CD4-positive, alpha-beta T cell treated with Interferon gamma for 1 hour (primary cell): ENCODE measurements around the gene AADACL4.

Experiments
- DNase-seq: peaks from one replicate; pipeline ENCODE4 v3.0.0-alpha.2; 2020

The AADACL4 gene

DNA sequence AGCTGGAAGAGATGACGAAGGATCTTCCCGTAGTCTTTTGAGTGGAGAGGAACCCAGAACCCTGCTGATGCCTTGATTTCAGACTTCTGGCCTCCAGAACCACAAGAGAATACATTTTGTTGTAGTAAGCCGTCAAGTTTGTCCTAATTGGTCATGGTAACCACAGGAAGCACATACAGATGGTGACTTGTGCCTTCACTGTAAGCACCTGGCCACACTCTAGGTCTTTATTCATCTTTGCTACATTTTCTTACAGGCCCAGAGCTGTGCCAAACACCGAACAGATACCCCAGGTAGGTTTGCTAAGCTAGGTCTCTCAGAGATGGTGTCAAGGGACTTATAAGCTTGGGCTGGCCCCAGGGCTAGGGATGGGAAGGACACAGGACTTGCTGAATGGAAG lies 30.7 kb upstream of the AADACL4 start:
- no peak for DNase-seq

DNA sequence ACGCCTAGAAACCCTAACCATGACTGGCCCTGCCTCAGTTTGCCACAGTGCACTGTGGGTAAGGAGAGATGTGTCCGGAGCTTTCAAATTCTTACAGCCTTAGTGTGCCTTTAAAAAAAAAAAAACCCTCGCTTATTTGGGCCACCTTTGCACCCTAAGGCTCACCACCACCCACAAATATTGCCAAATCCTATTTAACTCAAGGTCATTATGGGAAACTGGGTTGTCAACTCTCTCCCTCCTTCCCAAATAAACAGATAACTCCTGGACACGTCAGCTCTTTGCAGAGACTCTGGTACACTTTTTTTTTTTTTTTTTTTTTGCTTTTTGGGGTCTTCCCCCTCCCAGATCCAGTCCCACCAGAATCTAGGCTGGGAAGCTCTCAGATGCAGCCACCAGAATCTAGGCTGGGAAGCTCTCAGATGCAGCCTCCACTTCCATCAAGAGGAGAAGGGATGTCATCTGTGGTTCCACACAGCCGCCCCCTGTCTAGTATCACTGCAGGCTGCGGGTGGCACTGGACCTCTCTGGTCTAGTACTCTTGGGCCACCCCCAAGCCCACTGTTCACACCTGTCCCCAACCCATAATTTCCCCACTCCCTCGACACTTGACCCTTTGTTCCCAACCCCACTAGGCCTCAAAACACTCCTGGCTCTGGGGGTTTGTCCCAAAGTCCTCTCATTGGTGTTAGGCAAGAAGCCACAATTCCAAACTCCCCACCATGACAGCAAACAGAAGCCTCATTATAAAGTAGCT lies 29.3 kb upstream of the AADACL4 start:
- no peak for DNase-seq

DNA sequence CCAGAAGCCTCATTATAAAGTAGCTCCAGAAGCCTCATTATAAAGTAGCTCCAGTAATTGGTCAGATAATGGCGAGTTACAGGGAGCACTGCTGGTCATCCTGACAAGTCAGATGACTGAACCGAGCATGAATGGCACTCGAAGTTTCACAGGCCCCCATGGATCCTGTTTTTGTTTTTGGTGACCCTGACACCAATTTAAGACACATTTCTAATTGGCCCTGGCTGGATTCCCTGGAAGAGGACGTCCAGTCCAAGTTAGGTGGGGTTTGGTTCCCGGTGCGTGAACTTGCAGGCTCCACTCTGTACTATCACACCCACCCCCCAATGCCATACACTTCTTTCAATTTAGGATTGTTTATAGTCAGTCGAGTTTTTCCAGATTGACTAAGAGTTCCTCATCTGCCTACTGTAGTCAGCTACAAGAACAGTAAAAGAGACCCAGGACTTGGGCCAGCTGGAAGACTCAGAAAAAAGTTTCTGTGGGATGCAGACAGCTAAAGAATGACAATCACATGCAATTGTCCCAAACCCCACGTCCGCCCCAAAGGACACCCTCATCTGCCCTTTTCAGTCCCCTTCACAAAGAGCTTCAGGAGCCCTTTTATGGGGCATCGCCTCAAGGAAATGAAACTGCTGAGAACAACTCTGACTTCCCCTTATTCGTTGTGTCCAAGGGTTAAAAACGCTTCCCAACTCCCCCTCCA lies 28.6 kb upstream of the AADACL4 start:
- no peak for DNase-seq

DNA sequence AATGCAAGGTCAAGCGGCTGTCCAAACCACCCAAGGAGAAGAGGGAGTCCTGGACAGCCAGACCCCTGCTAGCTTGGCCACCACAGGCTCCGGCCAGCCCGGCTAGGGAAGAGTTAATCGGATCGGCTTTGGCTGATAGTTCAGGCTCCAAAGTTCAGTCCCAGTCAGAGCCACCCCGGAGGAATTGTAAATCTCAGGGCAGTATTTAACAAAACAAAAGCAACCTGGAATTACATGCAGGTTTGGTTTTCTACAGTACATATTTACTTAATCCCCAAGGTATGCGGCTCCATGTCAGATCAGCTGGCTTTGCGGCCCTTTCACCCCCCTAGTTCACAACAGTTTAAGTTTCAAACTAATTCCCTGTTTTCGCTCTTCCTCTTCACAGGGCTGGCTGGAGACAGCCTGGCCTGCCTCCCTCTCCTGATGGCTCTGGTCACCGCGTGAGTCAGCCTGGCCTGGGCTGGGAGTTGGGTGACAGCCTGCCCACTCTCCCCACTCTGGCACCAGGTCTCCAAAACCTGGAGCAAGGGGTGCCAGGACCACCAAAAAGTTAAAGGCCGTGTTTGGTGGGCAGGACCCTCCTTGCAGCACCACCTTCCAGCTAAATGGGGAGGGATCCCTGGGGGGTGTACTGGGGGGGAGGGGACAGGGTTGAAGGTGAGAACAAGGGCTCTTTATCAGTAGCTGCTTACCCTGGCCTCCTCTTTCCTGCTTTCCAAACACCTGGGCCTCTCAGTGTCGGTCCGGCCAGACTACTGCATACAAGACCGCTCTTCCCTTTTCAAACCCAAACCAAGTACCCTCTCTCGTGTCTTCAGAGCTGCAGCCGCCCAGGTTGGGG lies 27.8 kb upstream of the AADACL4 start:
- DNase-seq, result no peak

DNA sequence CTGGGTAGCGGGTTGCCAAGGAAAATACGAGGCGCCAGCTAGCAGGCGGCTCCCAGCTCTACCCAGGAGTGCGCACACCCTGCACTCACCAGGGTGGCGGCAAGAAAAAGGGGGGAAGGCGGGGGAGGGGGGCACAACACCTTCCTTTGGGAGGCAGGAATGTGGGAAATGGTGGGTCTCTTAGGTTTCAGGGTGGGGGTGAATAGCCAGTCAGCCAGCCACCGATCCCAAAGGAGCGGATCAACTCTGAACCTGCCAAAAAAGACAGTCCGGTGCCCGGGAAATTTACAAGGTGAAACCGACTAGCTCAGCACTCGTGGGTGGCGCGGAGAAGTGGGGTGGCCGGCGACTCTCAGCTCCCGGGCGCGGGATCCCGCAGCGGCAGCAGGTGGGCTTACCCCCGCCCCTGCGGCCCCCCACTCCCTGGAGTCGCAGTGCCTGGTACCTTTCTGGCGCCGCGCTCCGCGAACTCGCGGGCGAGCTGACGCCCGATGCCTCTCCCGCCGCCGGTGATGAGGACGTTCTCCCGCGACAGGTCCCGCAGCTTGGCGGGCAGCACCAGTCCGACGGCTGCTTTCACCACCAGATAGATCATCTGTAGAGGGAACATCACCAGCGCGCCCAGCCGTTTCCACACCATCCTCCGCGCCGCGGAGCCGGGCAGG lies 27.0 kb upstream of the AADACL4 start:
- DNase-seq, result no peak

DNA sequence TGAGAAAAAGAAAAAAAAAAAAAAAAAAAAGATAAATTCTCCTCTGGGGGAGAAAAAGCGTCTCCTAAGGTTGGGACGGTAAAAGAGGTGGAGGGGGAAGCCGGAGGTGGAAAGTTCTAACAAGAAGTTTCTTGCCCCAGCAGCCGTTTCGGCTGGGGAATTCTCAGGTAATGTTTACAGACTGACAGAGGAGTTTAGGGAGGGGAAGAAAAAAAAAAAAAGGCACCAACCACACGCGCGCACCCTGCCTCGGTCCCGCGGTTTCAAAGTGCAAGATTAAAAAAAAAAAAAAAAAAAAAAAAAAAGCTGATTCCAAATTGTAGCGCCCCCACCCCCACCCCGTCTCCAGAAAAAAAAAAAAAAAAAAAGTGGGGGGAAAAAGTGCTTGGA lies 26.4 kb upstream of the AADACL4 start:
- peak; percentile 39 for DNase-seq

DNA sequence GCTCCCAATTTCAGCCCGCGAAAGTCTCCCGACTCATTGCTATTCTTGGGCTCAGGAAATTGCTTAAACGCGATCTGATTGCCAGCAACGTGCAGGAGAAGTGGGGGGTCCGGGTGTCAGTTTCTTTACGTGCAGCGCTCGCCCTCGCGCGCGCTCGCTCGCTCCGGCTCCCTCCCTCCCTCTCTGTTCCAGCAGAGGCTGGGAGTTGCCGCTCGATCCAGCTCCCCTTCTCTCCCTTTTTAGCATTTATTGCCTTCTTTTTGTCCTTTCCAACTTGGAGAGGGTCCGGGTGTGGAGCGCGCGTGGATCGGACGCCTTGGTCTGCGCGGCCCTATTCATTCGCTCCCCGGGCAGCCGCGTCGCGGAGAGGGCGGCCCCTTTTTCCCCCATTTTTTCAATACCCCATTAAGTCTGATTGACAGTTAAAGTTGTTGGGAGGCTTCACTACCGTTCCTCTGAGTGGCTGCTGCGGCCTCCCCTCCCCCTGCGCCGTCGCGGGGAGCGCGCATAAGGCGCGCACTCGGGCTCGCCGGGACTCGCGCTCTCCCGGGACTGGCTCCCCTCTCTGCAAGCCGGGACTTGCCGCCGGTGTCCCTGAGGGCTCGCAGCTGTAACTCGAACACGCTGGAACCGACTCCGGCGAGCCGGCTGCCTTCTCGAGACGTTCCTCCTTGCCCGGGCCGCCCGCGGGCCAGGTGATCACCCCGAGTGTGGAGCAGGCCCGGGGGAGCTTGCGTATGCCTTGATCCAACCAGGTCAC lies 25.8 kb upstream of the AADACL4 start, which contains the start of gene DHRS3:
Gene DHRS3 (minus strand): TSS at position 310 of the 760 bp plus-strand sequence. CDS start 862 bp downstream, outside the sequence.
- DNase-seq, result peak; percentile 63

DNA sequence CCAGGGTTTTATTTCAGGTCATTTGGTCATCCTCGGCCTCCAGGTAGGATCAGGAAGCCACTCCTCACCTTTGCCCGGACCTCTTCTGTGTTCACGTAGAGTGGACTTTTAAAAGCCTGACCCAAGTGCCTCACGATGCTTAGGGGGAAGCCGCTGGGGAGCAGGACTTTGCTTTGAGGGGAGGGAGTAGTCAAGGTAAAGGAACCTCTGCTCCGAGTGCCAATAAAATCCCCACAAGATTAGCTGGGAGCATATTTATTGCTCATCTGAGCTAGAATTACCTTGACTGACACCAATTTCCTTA lies 25.3 kb upstream of the AADACL4 start:
- DNase-seq, result no peak

DNA sequence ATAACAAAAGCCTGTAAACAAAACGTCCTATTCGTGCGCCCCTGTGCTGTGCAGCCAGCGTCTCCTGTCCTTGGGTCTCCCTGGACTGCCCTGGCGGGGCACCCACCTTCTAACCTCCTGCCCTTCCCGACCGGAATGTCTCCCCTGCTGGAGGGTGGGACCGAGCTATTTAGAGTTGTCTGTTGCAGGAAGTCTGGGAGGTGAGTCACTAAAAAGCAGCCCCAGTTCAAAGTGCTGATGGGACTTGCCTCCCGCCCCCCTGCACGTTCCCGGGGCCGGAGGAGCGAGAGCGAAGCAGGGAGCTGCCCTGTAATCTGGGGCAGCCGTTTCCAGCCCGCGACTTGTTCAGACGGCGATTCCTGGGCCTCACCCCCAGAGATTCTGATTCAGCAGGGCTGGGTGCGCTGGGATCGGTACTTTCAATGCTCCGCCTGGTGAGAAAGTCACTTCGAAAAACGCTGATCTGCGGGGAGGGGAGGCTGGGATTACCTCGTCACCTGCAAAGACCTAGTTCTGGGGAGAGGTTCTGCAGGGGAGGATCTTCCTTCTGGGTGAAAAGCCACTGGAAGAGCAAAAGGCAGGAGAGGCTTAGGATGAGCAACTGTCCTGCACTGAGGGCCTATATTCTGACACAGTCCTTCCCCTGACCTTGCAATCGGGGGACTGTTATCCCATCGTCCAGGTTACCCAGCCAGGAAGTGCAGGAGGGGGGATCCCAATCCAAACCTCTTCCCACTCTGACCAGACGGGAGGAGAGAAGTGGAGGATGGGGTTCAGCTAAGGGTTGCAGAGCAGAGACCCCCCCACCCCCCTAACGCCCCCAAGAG lies 24.7 kb upstream of the AADACL4 start:
- peak; percentile 38 for DNase-seq

DNA sequence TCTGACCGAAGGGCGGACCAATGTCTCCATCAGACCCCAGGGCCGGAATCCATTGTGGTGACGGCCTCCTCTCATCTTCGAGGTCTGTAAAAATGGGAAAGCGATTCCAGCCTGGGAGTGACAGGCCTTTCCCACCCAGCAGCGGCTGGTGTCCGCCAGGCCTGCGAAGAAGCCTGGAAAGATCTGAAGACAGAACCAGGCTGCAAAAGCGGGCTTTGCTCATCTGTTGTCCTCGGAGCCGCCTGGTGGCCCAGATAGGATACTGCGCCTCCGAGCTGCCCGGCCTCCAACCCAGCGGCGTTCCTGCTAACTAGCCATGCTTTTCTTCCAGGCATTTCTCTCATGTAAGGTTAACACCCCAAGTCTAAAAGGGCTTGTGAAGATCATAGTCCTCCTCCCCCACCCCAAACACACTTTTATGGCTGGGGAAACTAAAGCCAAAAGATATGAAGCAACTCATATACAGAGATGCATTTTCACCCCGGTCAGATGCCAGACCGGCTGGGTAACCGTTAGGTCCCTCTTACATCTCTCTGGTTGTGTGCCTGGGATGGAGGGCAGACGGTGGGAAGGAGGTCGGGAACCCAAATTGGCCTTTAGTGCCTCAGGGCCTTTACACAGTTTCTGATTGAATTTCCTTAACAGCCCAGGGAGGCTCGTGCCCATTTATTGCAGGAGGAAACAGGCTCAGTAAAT lies 23.9 kb upstream of the AADACL4 start:
- peak; percentile 72 for DNase-seq

DNA sequence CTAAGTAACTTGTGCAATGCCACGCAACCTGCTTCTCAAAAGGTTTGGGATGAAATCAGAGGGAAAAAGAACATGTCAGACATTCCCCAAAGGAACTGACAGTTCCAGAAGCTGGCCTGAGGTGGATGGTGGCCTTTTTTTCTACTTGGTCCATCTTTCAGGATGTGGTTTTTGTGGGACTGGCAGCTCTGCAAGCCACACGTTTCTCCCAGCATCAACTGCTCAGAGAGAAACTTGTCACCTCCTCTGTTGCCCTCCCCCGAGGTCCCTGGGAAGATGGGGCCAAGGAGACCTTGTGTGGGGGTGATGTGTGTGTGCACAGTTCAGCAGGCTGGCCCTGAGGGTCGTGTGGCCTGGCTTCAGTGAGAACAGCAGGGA lies 23.4 kb upstream of the AADACL4 start:
- peak; percentile 19 for DNase-seq

DNA sequence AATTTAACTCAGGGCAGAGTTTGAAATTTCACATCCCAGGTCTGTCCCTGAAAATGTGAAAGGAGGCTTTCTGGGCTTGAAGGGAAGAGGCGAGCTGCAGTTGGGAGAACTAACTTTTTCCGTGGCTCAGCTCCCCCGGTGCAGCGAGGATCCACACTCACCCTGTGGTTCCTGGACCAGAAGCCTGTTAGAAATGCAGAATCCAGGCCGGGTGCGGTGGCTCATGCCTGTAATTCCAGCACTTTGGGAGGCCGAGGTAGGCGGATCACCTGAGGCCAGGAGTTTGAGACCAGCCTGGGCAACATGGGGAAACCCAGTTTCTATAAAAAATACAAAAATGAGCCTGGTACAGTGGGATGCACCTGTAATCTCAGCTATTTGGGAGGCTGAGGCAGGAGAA lies 23.0 kb upstream of the AADACL4 start:
- DNase-seq, result no peak

DNA sequence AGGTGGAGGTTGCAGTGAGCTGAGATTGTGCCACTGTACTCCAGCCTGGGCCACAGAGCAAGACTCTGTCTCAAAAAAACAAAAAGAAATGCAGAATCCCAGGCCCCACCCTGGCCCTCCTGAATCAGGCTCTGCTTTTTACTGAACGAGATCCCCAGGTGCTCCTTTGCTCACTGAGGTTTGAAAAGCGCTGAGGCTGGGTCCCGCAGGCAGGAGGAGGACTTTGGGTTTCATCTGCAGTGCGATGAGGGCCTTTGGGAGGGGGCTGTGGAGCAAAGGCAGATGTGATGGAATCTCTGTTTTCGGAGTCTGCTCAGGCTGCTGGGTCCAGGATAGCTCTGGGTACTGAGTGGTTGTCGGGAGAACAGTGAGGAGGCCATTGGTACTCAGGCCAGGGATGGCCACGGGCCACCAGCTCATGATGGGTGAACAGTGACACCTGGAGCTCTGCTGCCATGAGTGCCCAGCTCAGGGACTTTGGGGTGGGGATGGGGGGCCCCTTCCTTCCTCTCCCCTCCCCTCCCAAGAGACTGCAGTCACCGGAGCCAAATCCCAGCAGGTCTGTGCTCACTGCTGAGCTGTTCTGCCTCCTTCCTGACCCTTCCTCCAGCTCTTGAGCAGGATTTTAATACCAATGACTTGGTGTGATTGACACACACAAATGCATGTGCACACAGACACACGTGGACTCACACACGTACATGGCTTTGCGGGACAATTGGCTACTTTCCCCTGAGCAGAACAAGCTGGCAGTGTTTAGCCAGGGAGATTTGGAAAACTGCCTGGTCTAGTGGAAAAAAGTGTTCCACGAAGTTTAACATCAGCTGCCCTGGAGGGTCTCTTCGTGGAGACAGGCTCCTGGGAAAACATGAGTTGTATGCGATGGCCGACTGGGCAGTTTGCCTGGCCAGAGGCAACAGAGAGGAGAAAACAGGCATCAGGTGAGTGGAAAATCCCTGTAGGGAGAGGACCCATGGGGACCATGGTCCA lies 22.2 kb upstream of the AADACL4 start:
- no peak for DNase-seq

DNA sequence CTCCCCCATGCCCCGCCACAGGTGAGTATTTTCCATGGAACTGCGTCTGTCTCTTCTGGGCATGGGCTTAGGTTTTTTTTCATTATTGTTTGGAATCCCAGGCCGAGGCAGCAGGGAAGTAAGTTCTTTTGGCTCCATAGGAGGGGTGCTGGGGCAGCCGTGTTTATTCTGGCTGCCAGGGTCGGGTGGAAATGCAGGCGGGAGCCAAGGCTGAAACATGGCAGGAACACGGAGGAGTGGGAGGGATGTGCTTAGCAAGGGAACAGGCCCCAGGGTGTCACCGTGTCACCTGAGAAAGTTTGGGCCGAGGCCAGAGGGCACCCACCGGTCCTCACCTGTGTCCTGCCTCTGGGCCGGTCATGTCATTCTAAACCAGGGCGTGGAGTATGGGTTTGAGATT lies 21.4 kb upstream of the AADACL4 start:
- DNase-seq, result no peak

DNA sequence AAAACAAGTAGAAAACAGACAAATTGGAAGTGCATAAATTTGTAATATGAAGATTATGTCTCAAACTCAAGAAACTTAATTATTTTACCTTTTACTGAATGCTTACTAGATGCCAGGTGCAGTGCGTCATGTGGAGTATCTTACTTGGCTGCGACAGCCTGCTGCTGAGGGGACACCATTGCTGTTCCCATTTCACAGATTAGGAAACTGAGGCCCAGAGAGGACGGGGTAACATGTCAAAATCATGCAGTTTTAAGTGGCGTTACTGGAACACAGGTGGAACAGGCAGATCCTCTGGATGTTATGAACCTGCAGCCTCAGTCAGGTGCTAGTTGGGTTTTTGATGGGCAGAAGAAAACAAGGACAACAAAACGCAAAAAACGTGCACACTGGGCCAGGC lies 18.6 kb upstream of the AADACL4 start:
- no peak for DNase-seq

DNA sequence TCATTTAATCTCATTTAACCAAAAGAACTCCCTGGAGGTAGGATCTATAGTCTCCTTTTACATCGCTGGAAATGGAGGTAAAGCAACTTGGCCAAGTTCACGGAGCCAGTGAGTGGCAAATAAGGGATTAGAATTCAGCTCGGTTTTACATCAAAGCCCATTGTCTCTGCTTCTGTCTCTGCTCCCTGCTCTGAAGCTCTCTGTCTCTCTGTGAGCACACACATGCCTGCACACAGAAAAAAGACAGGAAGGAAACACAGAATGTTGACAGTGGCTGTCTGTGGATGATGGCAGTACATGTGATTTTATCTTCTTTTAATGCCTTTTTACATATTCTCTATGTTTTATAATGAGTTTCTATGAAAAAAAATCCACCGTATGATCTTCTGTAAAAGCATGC lies 17.0 kb upstream of the AADACL4 start:
- DNase-seq, result no peak

DNA sequence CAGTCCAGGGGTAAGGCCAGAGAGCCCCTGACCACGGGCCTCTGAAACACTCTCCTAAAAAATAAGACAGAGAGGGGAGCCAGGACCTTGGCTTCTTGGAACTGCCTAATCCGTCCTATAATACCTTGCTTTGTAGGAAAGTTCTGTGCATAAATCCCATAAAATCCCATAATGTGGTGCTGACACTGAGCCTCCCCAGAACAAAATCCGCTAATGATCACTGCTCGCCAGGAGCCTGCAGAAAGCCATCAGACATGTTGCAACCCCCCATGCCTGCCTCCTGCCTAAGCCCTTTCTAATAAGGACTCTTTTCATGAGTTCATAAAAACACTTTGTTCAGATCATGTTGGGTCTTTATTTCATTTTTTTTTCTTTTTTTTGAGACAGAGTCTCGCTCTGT lies 16.6 kb upstream of the AADACL4 start:
- DNase-seq, result no peak

DNA sequence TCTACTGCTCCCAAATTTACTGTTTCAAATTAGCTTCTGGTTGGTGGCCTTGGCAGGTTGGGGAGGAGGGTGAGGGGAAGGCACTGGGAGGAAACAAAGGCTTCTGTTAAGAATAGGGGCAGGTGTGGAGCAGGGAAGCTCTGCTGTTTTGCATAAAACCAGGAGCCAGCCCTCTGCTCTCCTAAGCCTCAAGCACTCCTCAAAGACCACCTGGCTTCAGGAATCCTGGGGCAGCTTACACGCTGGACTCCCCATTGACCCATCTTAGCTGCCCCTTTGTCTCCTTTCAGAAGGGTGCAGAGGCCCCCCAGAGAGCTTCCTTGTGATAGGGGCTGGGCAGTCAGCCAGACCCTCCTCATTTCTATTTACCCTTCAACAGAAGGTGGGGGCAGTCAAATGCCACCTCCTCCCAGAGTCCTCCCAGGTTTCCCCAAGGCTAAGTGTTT lies 14.4 kb upstream of the AADACL4 start:
- DNase-seq, result no peak

DNA sequence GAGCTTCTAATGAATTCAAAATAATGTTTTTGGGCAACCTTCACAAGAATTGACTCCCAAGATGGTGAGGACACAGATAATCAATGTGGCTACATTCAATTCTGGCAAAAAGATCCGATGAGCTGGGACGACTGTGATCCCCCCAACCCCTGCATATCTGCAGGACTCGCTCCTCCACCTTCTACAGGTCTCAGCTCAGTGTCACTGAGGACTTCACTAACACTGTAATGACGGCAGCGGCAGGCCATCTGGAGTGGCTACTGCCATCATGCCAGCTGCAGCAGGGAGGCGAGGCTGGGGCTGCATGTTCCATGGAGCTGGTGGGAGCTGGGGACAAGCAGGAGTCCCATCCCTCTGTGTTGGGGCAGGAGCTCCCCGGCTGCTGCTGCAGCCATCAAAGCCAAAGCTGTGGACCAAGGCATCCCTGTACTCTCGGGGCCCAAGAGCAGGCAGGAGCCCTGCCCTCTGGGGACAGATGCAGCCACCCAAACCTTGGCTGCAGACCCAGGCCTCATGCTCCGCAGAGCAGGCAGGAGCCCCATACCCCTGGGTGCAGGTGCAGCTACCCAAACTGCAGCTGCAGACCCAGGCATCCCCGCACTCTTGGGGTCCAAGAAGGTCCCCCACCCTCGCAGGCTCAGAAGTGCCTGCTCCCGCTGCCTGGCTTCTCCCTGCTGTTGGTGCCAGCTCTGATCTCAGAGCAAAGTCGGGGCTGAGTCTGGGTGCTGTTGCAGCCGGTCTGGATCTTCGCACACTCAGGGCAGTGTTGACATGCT lies 13.7 kb upstream of the AADACL4 start:
- no peak for DNase-seq
